IMR-90 (cell line): ENCODE data around the gene PERM1.

ENCODE experiments used
- CHD1 ChIP-seq: IDR thresholded peaks from 2 replicates; pipeline ENCODE4 v1.6.1; 2012; ENCODE audit warnings: low read depth, low read length, improper control_type of control experiment
- CTCF ChIP-seq: conservative IDR thresholded peaks from 2 replicates; pipeline ENCODE4 v1.5.1; 2012; ENCODE audit warnings: mild to moderate bottlenecking, low read depth, low read length, improper control_type of control experiment
- MAFK ChIP-seq: IDR thresholded peaks from 2 replicates; pipeline ENCODE4 v1.6.1; 2012; ENCODE audit warnings: low read depth, low read length, improper control_type of control experiment
- MAZ ChIP-seq: IDR thresholded peaks from 2 replicates; pipeline ENCODE4 v1.6.1; 2012; ENCODE audit warnings: low read depth, mild to moderate bottlenecking, low read length, improper control_type of control experiment, moderate library complexity, borderline replicate concordance
- MXI1 ChIP-seq: IDR thresholded peaks from 2 replicates; pipeline ENCODE4 v1.6.1; 2012; ENCODE audit warnings: low read depth, mild to moderate bottlenecking, low read length, moderate library complexity, borderline replicate concordance
- POLR2A ChIP-seq: IDR thresholded peaks from 2 replicates; pipeline ENCODE4 v1.6.1; 2012; ENCODE audit warnings: mild to moderate bottlenecking, low read depth, low read length
- RAD21 ChIP-seq: IDR thresholded peaks from 2 replicates; pipeline ENCODE4 v1.6.1; 2012; ENCODE audit warnings: low read length, improper control_type of control experiment
- RCOR1 ChIP-seq: IDR thresholded peaks from 2 replicates; pipeline ENCODE4 v1.6.1; 2012; ENCODE audit warnings: mild to moderate bottlenecking, low read length, improper control_type of control experiment; ENCODE audit not compliant: insufficient replicate concordance
- SMC3 ChIP-seq: fragments of 150-350 bp; IDR thresholded peaks from 2 replicates; pipeline ENCODE4 v1.6.1; 2016; ENCODE audit warnings: low read depth, mild to moderate bottlenecking, antibody characterized with exemption, low read length, moderate library complexity
- USF2 ChIP-seq: fragments of 150-350 bp; IDR thresholded peaks from 2 replicates; pipeline ENCODE4 v1.6.1; 2017; ENCODE audit warnings: mild to moderate bottlenecking, antibody characterized with exemption, low read length, low read depth

GRCh38 chr1:938088-938683 lies 43.7 kb downstream of the PERM1 start:
- TF ChIP-seq CTCF (peak; percentile 69), POLR2A (no peak), CHD1 (no peak), RAD21 (peak; percentile 49), RCOR1 (no peak), MAZ (no peak), MAFK (no peak), USF2 (peak; percentile 53; the same call in 1 of the 2 replicates), MXI1 (no peak), SMC3 (peak; percentile 67)
